Liver (tissue), 3 donors: Measurements from ENCODE around the gene USP47.

Source experiments
- FOXA2 ChIP-seq: IDR thresholded peaks from 2 replicates; pipeline ENCODE4 v1.6.1; 2016; ENCODE audit warnings: antibody characterized with exemption
- GABPA ChIP-seq, 2 donors: IDR thresholded peaks in 1 of 2; conservative IDR thresholded peaks in 1 of 2; 2 replicates each; pipeline ENCODE4 v1.6.1; 2016; ENCODE audit warnings: antibody characterized with exemption in 2 of 2, mild to moderate bottlenecking in 1 of 2, moderate library complexity in 1 of 2
- JUND ChIP-seq, 2 donors: IDR thresholded peaks; 2 replicates each; pipeline ENCODE4 v1.6.1; 2016; ENCODE audit warnings: antibody characterized with exemption in 2 of 2
- RXRA ChIP-seq, 2 donors: IDR thresholded peaks; 2 replicates each; pipeline ENCODE4 v1.6.1; 2017 to 2018; ENCODE audit warnings: antibody characterized with exemption in 2 of 2, mild to moderate bottlenecking in 1 of 2
- SP1 ChIP-seq: IDR thresholded peaks from 2 replicates; pipeline ENCODE4 v1.6.1; 2018; ENCODE audit warnings: antibody characterized with exemption, mild to moderate bottlenecking
- TAF1 ChIP-seq: conservative IDR thresholded peaks from 2 replicates; pipeline ENCODE4 v1.6.1; 2016; ENCODE audit warnings: antibody characterized with exemption, mild to moderate bottlenecking
- YY1 ChIP-seq: IDR thresholded peaks from 2 replicates; pipeline ENCODE4 v1.6.1; 2016; ENCODE audit warnings: antibody characterized with exemption, mild to moderate bottlenecking
- TF ChIP-seq, protein P1 (sequence below): fragments of 150-350 bp; IDR thresholded peaks from 2 replicates; pipeline ENCODE4 v1.5.1; 2017; ENCODE audit warnings: improper control_type of control experiment, low read depth, low read length; ENCODE audit not compliant: missing input control
- donor health status: healthy.
- donor health status: healthy.

DNA sequence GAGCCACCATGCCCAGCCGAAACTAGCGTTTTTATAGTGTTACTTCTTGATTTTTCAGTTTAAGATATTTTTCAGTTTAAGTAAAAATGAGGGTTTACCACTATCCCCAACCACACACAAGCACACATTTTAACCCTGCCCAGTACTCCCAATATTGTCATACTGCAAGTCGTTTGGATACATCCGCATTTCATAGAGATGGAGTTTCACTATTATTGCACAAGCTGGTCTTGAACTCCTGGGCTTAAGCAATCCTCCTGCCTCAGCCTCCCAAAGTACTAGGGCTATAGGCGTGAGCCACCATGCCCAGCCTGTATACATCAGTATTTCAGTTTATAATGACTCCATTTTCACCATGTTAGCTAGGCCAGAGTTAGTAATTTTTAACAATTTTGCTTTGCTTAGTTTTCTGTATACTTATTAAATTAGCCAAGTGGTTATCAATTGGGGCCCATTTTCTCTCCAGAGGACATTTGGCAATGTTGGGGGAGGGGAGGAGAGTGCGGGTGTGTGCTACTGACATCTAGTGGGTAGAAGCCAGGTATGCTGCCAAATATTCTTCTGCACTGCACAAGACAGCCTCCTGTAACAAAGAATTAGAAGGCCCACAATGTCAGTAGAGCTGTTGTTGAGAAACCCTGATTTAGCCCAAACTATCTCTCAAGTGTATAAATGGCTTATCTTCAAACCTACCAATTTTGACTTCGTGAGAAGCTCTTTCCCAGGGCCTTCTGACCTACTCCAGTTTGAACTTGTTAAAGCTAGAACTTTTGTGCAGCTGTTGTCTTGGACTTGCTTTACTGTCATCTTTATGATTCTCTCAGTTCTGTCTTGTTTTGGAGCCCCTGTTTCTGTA, 7.3 kb downstream of the USP47 start:
- TF ChIP-seq, protein P1, sequence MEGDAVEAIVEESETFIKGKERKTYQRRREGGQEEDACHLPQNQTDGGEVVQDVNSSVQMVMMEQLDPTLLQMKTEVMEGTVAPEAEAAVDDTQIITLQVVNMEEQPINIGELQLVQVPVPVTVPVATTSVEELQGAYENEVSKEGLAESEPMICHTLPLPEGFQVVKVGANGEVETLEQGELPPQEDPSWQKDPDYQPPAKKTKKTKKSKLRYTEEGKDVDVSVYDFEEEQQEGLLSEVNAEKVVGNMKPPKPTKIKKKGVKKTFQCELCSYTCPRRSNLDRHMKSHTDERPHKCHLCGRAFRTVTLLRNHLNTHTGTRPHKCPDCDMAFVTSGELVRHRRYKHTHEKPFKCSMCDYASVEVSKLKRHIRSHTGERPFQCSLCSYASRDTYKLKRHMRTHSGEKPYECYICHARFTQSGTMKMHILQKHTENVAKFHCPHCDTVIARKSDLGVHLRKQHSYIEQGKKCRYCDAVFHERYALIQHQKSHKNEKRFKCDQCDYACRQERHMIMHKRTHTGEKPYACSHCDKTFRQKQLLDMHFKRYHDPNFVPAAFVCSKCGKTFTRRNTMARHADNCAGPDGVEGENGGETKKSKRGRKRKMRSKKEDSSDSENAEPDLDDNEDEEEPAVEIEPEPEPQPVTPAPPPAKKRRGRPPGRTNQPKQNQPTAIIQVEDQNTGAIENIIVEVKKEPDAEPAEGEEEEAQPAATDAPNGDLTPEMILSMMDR, result peak; percentile 70
- no peak for TF ChIP-seq GABPA (IDR thresholded peaks at IDR 0.05 in 1 of 2, conservative IDR thresholded peaks at IDR 0.05 in 1 of 2)
- TF ChIP-seq SP1, result peak; percentile 9
- TF ChIP-seq JUND (IDR thresholded peaks at IDR 0.05), result no peak
- TF ChIP-seq TAF1, result no peak
- TF ChIP-seq YY1, result peak; percentile 76
- no peak for TF ChIP-seq FOXA2
- TF ChIP-seq RXRA (IDR thresholded peaks at IDR 0.05), result peak in 1 of 2 donors; percentile 23
